Mucosa of rectum (tissue), 2 donors: ENCODE data around the gene NOL3.

Experiments used
- H3K27ac ChIP-seq, 2 donors: one replicate each; pipeline ENCODE4 v1.7.0; 2013; ENCODE audit warnings: inconsistent platforms in 2 of 2, low read depth in 2 of 2, low read length in 2 of 2
- H3K27me3 ChIP-seq, 2 donors: one replicate each; pipeline ENCODE4 v1.7.0; 2013; ENCODE audit warnings: low read length in 2 of 2; ENCODE audit not compliant: control insufficient read depth in 2 of 2, insufficient read depth in 2 of 2
- H3K36me3 ChIP-seq, 2 donors: one replicate each; pipeline ENCODE4 v1.7.0; 2013; ENCODE audit warnings: low read length in 2 of 2; ENCODE audit not compliant: control insufficient read depth in 2 of 2, insufficient read depth in 2 of 2
- H3K4me1 ChIP-seq, 2 donors: one replicate each; pipeline ENCODE4 v1.7.0; 2013; ENCODE audit warnings: low read length in 2 of 2, mild to moderate bottlenecking in 1 of 2; ENCODE audit not compliant: control insufficient read depth in 2 of 2, insufficient read depth in 2 of 2
- H3K4me3 ChIP-seq, 2 donors: one replicate each; pipeline ENCODE4 v1.7.0; 2013; ENCODE audit warnings: low read length in 2 of 2
- H3K9ac ChIP-seq, 2 donors: one replicate each; pipeline ENCODE4 v1.7.0; 2013; ENCODE audit warnings: low read length in 2 of 2, low read depth in 1 of 2, mild to moderate bottlenecking in 1 of 2
- H3K9me3 ChIP-seq, 2 donors: one replicate each; pipeline ENCODE4 v1.7.0; 2013; ENCODE audit warnings: low read length in 2 of 2; ENCODE audit not compliant: control insufficient read depth in 2 of 2
- donor health status: healthy.
- donor health status: Normal muscosa, but diverticular disease.

The NOL3 gene

GRCh38 chr16:67182288-67182687, 11.9 kb downstream of the NOL3 start:
- Histone ChIP-seq H3K4me3 (no peak overlapping the region), H3K9me3 (no peaks in the 10 kb centered on the region), H3K9ac (no peak overlapping the region), H3K36me3 (no peaks in the 10 kb centered on the region), H3K4me1 (peaks cover 31 to 34% of the 10 kb centered on the region in 2 donors), H3K27ac (no peak overlapping the region), H3K27me3 (peaks cover 0 to 2% of the 10 kb centered on the region in 2 donors)

DNA sequence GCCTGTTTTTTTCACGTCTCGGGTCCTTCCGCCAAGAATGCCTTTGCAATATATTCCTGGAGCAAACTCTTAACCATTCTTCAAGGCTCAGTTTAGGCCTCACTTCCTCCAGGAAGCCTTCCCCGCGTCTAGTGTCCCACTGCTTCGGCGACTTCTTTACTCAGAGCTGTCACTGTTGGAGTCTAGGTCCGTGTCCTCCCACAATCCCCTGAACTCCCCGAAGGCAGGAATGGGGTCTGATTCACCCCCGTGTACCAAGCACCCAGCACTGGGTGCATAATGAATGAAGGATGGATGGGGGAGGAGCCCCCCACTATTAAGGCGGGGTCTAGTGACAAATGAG, 12.9 kb downstream of the NOL3 start:
- Histone ChIP-seq H3K36me3 (no peaks in the 10 kb centered on the region), H3K4me3 (peak overlapping the region; percentile 86 to 92), H3K9ac (peak overlapping the region; percentile 85 to 93), H3K9me3 (no peaks in the 10 kb centered on the region), H3K4me1 (peaks cover 28 to 31% of the 10 kb centered on the region in 2 donors), H3K27me3 (peaks cover 0 to 2% of the 10 kb centered on the region in 2 donors), H3K27ac (peak overlapping the region; percentile 97)

- H3K9ac ChIP-seq, result peak within 1 kb of the TSS; percentile 85 to 93
- H3K27ac ChIP-seq, result peak within 1 kb of the TSS; percentile 97
- no peaks in the 10 kb centered on the region for H3K9me3 ChIP-seq
- peak within 1 kb of the TSS; percentile 86 to 92 for H3K4me3 ChIP-seq
- peaks cover 26% of the 10 kb centered on the region in 2 donors for H3K4me1 ChIP-seq
- no peaks in the 10 kb centered on the region for H3K36me3 ChIP-seq
- H3K27me3 ChIP-seq, result peaks cover 0 to 2% of the 10 kb centered on the region in 2 donors
These were observed 13.5 kb downstream of the NOL3 start, which contains the start of gene MATCAP1 for GRCh38 chr16:67183627-67184452. TSS of gene MATCAP1 (minus strand) at chr16:67183963. CDS start at chr16:67180610, 3,353 bp downstream.

GRCh38 chr16:67184453-67184994, 14.2 kb downstream of the NOL3 start:
- Histone ChIP-seq H3K9ac (peak overlapping the region; percentile 85 to 93), H3K9me3 (no peaks in the 10 kb centered on the region), H3K36me3 (no peaks in the 10 kb centered on the region), H3K27me3 (peaks cover 0 to 2% of the 10 kb centered on the region in 2 donors), H3K4me3 (peak overlapping the region; percentile 86 to 92), H3K27ac (peak overlapping the region; percentile 97), H3K4me1 (peaks cover 24% of the 10 kb centered on the region in 2 donors)

DNA sequence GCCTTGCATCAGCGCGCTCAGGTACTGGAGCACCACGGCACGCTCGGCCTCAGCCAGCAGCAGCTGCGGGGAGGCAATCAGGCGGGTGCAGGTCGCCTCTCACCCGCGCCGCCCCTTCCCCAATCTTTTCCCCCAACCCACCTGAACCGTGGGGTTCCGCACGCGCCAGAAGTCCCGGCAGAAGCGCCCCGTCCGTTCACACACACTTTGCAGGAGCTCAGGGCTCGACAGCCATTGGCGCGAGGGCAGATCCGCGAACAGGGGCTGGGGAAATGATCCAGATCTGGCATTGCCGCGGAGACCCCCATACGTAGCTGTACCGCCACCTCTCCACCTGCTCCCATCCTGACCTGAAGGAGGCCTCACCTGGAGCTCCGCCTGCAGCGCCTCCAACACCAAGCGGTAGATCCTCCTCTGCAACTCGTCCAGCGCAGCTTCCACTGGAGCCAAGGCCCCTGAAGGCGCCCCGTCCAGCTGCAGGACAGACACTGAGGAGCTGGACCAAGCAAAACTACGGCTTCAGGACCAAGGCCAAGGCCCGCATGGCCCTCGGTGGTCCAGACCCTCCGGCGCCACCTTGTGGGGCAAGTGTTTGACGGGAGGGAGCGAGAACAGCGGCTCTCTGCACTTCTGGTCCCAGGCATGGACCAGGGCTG, 14.8 kb downstream of the NOL3 start:
- Histone ChIP-seq H3K4me3 (peak overlapping the region; percentile 64 to 92), H3K27me3 (peaks cover 0 to 2% of the 10 kb centered on the region in 2 donors)

GRCh38 chr16:67185651-67186134, 15.4 kb downstream of the NOL3 start:
- Histone ChIP-seq H3K27me3 (peaks cover 0 to 2% of the 10 kb centered on the region in 2 donors), H3K27ac (no peak overlapping the region), H3K4me1 (peaks cover 26 to 29% of the 10 kb centered on the region in 2 donors), H3K36me3 (no peaks in the 10 kb centered on the region), H3K9ac (peak overlapping the region; percentile 14), H3K9me3 (no peaks in the 10 kb centered on the region), H3K4me3 (peak overlapping the region in 1 of 2 donors; percentile 64)

More for the DNA sequence above, 14.8 kb downstream of the NOL3 start:
- no peaks in the 10 kb centered on the region for H3K36me3 ChIP-seq
- peak overlapping the region; percentile 14 to 93 for H3K9ac ChIP-seq
- H3K4me1 ChIP-seq, result peaks cover 24% of the 10 kb centered on the region in 2 donors
- no peaks in the 10 kb centered on the region for H3K9me3 ChIP-seq
- no peak overlapping the region for H3K27ac ChIP-seq

- Histone ChIP-seq H3K4me1 (peaks cover 31 to 32% of the 10 kb centered on the region in 2 donors), H3K9ac (no peak overlapping the region)
These were observed 16.2 kb downstream of the NOL3 start for GRCh38 chr16:67186550-67186950.

DNA sequence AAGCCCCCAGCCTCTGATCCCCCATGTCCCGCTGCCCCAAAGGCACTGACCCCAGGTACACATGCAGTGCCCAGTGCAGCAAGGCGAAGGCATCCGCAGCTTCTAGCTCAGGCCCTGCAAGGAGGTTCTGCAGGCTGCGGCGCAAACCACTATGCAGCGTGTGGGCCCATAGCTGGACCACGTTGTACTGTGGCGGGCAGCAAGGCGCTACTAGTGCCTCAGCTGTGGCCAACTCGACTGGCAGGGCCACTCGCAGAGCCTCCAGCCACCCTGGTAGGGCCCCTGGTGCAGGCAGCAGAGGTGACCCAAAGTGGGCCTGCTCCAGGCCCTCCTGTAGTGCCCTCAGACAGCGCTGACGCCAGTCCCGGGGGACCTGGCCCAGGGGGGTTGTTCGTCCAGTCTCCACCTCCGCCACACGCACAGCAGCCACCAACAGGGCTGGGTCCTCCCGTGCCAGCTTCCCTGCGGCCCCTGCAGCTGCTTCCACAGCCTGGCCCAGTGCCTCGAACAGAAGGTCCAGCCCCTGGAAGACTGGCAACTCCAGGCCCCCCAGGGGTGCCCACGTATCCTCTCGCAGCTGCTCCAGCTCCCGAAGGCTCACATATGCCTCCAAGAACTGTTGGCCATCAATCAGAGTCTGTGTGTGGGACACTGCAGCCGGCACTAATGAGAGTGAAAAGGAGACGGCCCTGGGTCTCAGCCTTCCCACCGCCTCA, 17.0 kb downstream of the NOL3 start:
- peaks cover 34 to 35% of the 10 kb centered on the region in 2 donors for H3K4me1 ChIP-seq
- H3K9ac ChIP-seq, result no peak overlapping the region
- H3K27ac ChIP-seq, result no peak overlapping the region
- H3K9me3 ChIP-seq, result no peaks in the 10 kb centered on the region
- H3K36me3 ChIP-seq, result no peaks in the 10 kb centered on the region
- peaks cover 0 to 2% of the 10 kb centered on the region in 2 donors for H3K27me3 ChIP-seq
- H3K4me3 ChIP-seq, result no peak overlapping the region

More at GRCh38 chr16:67186550-67186950, 16.2 kb downstream of the NOL3 start:
- Histone ChIP-seq H3K27me3 (peaks cover 0 to 2% of the 10 kb centered on the region in 2 donors), H3K36me3 (no peaks in the 10 kb centered on the region), H3K9me3 (no peaks in the 10 kb centered on the region), H3K27ac (no peak overlapping the region), H3K4me3 (no peak overlapping the region)

DNA sequence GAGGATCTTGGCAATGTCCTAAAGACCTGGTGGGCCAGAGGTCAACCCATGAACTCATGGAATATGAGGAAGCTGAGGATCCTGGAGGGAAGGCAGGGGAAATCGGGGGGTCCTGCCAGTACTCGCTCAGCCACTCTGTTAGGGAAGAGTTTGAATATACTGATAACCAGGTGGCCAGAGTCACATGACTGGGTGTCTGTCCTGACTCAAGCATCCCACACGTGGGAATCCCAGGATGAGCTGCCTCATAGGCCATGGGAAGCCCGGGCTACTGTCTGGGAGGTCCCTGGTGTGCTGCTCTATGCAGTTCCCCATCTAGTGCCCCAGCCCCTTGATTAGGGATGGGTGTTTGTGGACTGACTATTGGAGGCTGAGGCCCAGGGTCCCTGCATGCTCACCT, 18.0 kb downstream of the NOL3 start:
- Histone ChIP-seq H3K36me3 (peaks cover 0 to 2% of the 10 kb centered on the region in 2 donors), H3K27ac (no peak overlapping the region), H3K27me3 (peaks cover 0 to 2% of the 10 kb centered on the region in 2 donors), H3K4me1 (peaks cover 39% of the 10 kb centered on the region in 2 donors), H3K9me3 (no peaks in the 10 kb centered on the region), H3K9ac (no peak overlapping the region), H3K4me3 (no peak overlapping the region)
